Gastroesophageal sphincter (tissue), 3 donors: ENCODE data around the gene CCDC177.

ENCODE experiments used
- POLR2A ChIP-seq, 2 donors: fragments of 450-650 bp; IDR thresholded peaks; one replicate each; pipeline ENCODE4 v1.6.1; 2017; ENCODE audit warnings: antibody characterized with exemption in 2 of 2, mild to moderate bottlenecking in 2 of 2, moderate library complexity in 1 of 2
- POLR2AphosphoS5 ChIP-seq: sonication (generic); formaldehyde crosslinking; IDR thresholded peaks from one replicate; pipeline ENCODE4 v1.6.1; 2017; ENCODE audit warnings: antibody characterized with exemption
- TF ChIP-seq, protein P1 (sequence below), 4 experiments: fragments of 200-600 bp in 2 of 4; fragments of 450-650 bp in 2 of 4; sonication (generic) in 1 of 4; IDR thresholded peaks; one replicate each; pipeline ENCODE4 v1.5.1; 2017 to 2019; ENCODE audit warnings: antibody characterized with exemption in 4 of 4, mild to moderate bottlenecking in 2 of 4, moderate library complexity in 2 of 4

DNA sequence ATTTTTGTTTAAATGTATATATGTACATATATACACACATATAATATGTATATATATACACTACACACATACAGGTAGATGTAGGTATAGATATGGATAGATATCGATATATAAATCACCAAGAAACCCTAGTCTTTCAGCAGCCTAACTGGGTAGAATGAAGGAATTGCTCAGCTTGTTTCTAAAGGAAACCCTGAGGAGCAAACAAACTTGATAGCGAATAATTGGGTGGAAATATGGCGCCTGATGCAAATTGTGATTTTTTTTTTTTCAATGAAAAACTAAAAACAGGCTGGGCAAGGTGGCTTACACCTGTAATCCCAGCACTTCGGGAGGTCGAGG lies 254 bp upstream of the CCDC177 start:
- TF ChIP-seq, protein P1, sequence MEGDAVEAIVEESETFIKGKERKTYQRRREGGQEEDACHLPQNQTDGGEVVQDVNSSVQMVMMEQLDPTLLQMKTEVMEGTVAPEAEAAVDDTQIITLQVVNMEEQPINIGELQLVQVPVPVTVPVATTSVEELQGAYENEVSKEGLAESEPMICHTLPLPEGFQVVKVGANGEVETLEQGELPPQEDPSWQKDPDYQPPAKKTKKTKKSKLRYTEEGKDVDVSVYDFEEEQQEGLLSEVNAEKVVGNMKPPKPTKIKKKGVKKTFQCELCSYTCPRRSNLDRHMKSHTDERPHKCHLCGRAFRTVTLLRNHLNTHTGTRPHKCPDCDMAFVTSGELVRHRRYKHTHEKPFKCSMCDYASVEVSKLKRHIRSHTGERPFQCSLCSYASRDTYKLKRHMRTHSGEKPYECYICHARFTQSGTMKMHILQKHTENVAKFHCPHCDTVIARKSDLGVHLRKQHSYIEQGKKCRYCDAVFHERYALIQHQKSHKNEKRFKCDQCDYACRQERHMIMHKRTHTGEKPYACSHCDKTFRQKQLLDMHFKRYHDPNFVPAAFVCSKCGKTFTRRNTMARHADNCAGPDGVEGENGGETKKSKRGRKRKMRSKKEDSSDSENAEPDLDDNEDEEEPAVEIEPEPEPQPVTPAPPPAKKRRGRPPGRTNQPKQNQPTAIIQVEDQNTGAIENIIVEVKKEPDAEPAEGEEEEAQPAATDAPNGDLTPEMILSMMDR (IDR thresholded peaks at IDR 0.05) = no peak
- no peak for TF ChIP-seq POLR2A (IDR thresholded peaks at IDR 0.05)
- TF ChIP-seq POLR2AphosphoS5 = no peak
